HG03521 (cell line): ENCODE results near the gene MRPL22.
"Not testable (repeated sequence)": the region's sequence is repeated elsewhere in the genome, so short reads cannot be mapped to it uniquely, and the experiment has no call there.

ENCODE experiments used
- ATAC-seq: cut with Tn5 transposase; IDR thresholded peaks from one replicate; pipeline ENCODE4 v1.9.1; 2021; ENCODE audit warnings: mild to moderate bottlenecking, moderate library complexity; ENCODE audit not compliant: unreplicated experiment

The MRPL22 gene

DNA sequence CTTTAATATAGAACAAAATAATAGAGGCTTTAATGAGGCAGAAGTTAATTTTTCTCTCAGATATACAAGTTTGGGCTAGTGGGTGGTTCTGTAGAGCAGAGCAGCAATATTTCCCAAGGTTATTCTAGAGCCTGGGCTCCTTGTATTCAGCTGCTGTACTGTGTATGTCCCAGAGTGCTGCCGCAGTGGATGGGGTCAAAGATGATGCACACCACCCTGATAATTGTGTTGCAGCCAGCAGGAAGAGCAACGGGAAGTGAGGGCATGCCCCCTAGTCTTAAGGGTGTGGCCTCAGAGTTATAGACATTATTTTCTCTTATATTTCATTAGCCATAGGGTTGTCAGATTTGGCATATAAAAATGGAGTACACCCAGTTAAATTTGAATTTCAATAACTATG, 48.8 kb downstream of the MRPL22 start:
- no peak for ATAC-seq

GRCh38 chr5:154993461-154993860, 52.6 kb downstream of the MRPL22 start:
- no peak for ATAC-seq

DNA sequence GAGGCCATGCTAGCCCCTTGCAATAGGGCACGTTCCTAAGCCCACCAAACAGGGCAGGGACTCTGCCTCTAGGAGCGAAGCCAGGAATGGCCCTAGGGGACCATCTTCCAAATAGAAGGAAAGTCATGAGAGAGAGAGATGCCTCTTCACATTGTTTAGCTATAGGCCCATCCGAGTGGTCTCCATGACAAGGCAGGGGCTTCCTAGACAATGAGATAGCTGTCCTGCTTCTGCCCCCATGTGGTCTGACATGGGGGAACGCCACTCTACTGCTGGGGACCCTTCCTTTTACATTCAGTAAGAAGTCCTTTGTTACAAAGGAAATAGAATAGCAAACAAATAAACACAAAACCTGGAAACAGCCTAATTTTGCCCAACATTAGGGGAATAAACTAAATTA, 54.8 kb downstream of the MRPL22 start:
- no peak for ATAC-seq

DNA sequence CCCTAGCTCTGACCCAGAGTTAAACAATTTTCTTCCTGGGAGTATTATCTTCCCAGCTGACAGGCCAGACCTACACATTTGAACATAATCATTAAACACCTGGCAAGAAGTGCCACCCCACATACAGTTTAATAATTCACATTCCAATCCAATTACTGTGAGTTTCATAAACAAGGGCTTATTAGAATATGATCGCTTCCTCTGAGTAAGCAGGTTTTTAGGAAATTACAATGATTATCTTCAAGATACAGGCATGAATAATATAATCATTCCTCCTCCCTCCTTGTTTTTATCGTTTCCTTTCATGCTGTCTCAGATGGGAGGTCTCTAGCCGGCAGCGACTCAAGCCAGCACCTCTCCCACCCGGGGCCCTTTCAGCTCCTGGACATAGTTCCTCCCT, 56.9 kb downstream of the MRPL22 start:
- ATAC-seq: no peak

DNA sequence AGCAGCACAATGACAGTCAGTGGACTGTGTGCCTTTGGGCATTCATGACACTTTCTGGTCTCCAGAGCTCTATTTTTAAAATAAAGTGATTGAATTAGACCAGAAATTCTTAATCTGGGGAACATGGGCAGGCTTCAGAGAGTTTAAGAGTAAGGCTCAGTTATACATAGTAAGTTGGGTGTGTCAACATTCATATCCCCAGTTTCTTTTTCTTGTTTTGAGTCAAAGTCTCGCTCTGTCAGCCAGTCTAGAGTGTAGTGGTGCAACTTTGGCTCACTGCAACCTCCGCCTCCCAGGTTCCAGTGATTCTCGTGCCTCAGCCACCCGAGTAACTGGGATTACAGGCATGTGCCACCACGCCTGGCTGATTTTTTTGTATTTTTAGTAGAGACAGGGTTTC, 59.0 kb downstream of the MRPL22 start:
- no peak for ATAC-seq

DNA sequence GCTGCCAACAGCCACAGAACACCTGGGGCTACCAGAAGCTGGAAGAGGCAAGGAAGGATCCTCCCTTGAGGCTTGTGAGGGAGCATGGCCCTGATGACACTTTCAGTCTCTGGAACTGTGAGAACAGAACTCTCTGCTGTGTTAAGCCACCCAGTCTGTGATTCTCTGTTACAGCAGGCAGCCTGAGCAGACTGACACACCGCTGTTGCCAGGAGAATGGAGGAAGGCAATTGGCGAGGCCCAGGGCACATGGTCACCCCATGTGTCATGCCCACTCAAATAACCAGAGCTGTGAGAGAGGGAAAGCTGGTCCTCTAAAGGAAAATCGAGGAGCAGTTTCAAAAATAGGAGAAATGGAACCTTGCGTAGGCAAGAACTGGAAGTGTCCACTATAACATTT, 60.6 kb downstream of the MRPL22 start:
- ATAC-seq: no peak

- ATAC-seq: not testable (repeated sequence)
These were observed 61.8 kb downstream of the MRPL22 start for GRCh38 chr5:155002722-155003121.

GRCh38 chr5:155004138-155004744, 63.4 kb downstream of the MRPL22 start:
- no peak for ATAC-seq

- not testable (repeated sequence) for ATAC-seq
These were observed 65.4 kb downstream of the MRPL22 start for GRCh38 chr5:155006265-155006664.

GRCh38 chr5:155008669-155009068, 67.8 kb downstream of the MRPL22 start:
- ATAC-seq: no peak

- ATAC-seq: no peak
These were observed 70.0 kb downstream of the MRPL22 start for GRCh38 chr5:155010881-155011280.

- ATAC-seq: no peak
These were observed 72.7 kb downstream of the MRPL22 start, which contains the start of gene KIF4B for GRCh38 chr5:155013526-155013925. Gene KIF4B (plus strand): TSS chr5:155013755. CDS start chr5:155013860, 105 bp downstream.

- no peak for ATAC-seq
These were observed 74.4 kb downstream of the MRPL22 start for GRCh38 chr5:155015239-155015638.

DNA sequence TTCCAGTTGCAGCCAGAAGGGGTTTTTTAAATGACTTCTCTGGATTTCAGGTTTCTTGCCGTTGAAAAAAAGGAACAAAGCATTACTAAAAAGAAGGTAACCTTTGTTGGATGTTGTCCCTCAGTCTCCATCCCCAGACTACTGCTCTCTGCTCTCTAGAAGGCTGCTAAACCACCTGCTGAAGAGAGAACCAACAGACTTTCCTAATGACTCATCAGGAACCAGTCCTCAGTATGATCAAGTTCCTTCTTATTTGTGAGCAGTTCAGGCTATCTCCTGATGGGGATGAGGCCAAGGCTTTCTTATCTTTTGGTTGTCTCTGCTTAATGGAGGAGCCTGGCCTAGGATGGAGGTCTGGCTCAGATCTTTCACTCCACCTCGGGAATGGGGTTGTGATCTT, 76.7 kb downstream of the MRPL22 start:
- ATAC-seq: peak; percentile 88
